Natural killer cell (primary cell): ENCODE results near the gene PDLIM4. TPM values are rescaled to one million over a fixed set of nuclear protein-coding genes. Genes with fewer than 3 reads are reported as not detected.

Source experiments
- ATAC-seq, 3 donors: fragments of 150-1000 bp in 2 of 3; fragments of 200-7000 bp in 1 of 3; cut with Tn5 transposase; 1 replicate in 1 of 3; 2 replicates in 2 of 3; pipeline ENCODE4 v1.10.0; 2021; ENCODE audit warnings: mild to moderate bottlenecking in 2 of 3, moderate library complexity in 2 of 3
- DNase-seq, 2 donors: peaks; one replicate each; pipeline versions ENCODE4 v3.0.0 to v3.0.0-alpha.2; 2013 to 2021; ENCODE audit warnings: mixed read lengths in 1 of 2
- H3K27ac ChIP-seq: one replicate; pipeline ENCODE4 v1.5.1; 2013; ENCODE audit warnings: mild to moderate bottlenecking, low read length
- H3K27me3 ChIP-seq: one replicate; pipeline ENCODE4 v1.6.1; 2013; ENCODE audit warnings: low read length; ENCODE audit not compliant: control insufficient read depth, insufficient read depth
- H3K36me3 ChIP-seq: one replicate; pipeline ENCODE4 v1.6.1; 2013; ENCODE audit warnings: low read length; ENCODE audit not compliant: control insufficient read depth, insufficient read depth
- H3K4me1 ChIP-seq: one replicate; pipeline ENCODE4 v1.6.1; 2013; ENCODE audit warnings: low read length; ENCODE audit not compliant: control insufficient read depth, insufficient read depth
- H3K4me3 ChIP-seq: one replicate; pipeline ENCODE4 v1.5.1; 2013; ENCODE audit warnings: low read length
- H3K9me3 ChIP-seq: one replicate; pipeline ENCODE4 v1.6.1; 2013; ENCODE audit warnings: low read length; ENCODE audit not compliant: control insufficient read depth, insufficient read depth
- H3K27ac Mint-ChIP-seq, 2 donors: one replicate each; pipeline ENCODE4 v1.8.0; 2022; ENCODE audit warnings: mild to moderate bottlenecking in 2 of 2, mixed read lengths in 2 of 2, moderate library complexity in 1 of 2
- H3K27me3 Mint-ChIP-seq, 2 donors: one replicate each; pipeline ENCODE4 v1.8.0; 2022; ENCODE audit warnings: low read depth in 2 of 2, mixed read lengths in 2 of 2
- H3K36me3 Mint-ChIP-seq: one replicate; pipeline ENCODE4 v1.8.0; 2022; ENCODE audit warnings: mixed read lengths
- H3K4me1 Mint-ChIP-seq, 2 donors: one replicate each; pipeline ENCODE4 v1.8.0; 2022; ENCODE audit warnings: mixed read lengths in 2 of 2
- H3K4me3 Mint-ChIP-seq: one replicate; pipeline ENCODE4 v1.8.0; 2022; ENCODE audit warnings: mild to moderate bottlenecking, moderate library complexity, mixed read lengths
- H3K9me3 Mint-ChIP-seq, 2 donors: one replicate each; pipeline ENCODE4 v1.8.0; 2022; ENCODE audit warnings: mixed read lengths in 2 of 2
- CTCF ChIP-seq: fragments of 200-600 bp; IDR thresholded peaks from one replicate; pipeline ENCODE4 v1.8.0; 2022; ENCODE audit warnings: antibody characterized with exemption
- WGBS: methylation state at CpG from one replicate; pipeline ENCODE4 v1.1.7; 2013; ENCODE audit warnings: missing lambda C conversion rate; ENCODE audit not compliant: insufficient coverage; 5-methylcytosine and 5-hydroxymethylcytosine counted together
- intact Hi-C: fragments of 100-400 bp; cut with micrococcal nuclease; formaldehyde crosslinking; loops from one replicate; pipeline ENCODE4 v1.14.2; 2022
- total RNA-seq, 4 donors: library from RNA; stranded (reverse); fragments of 120-200 nt in 1 of 4; gene quantifications; one replicate each; pipeline versions ENCODE4 v1.2.3 to v1.2.4, GENCODE V29; 2013 to 2022

The PDLIM4 gene
- total RNA-seq, 3 donors from 2014 or later (not counting 1 experiment from before 2014, with no cell fraction given) = not detected

GRCh38 chr5:132214491-132214890 is 43.0 kb upstream of the PDLIM4 start:
- 89% methylated on average over 4 of the region's 4 CpGs for WGBS
- no peaks in the 10 kb centered on the region for H3K9me3 ChIP-seq
- no peak overlapping the region for H3K27ac Mint-ChIP-seq
- no peak for DNase-seq
- H3K4me1 Mint-ChIP-seq = no peaks in the 10 kb centered on the region
- no peak for ATAC-seq
- H3K27me3 Mint-ChIP-seq = no peaks in the 10 kb centered on the region
- no peak overlapping the region for H3K4me3 Mint-ChIP-seq
- H3K36me3 Mint-ChIP-seq = no peaks in the 10 kb centered on the region
- intact Hi-C loops = no loop called here
- no peaks in the 10 kb centered on the region for H3K36me3 ChIP-seq
- no peaks in the 10 kb centered on the region for H3K27me3 ChIP-seq
- H3K4me3 ChIP-seq = no peak overlapping the region
- TF ChIP-seq CTCF = no peak
- no peaks in the 10 kb centered on the region for H3K4me1 ChIP-seq
- no peaks in the 10 kb centered on the region for H3K9me3 Mint-ChIP-seq
- H3K27ac ChIP-seq = no peak overlapping the region

GRCh38 chr5:132215329-132215728 is 42.2 kb upstream of the PDLIM4 start:
- Mint-ChIP-seq H3K4me1 (no peaks in the 10 kb centered on the region), H3K27ac (no peak overlapping the region), H3K36me3 (no peaks in the 10 kb centered on the region), H3K9me3 (no peaks in the 10 kb centered on the region), H3K4me3 (no peak overlapping the region), H3K27me3 (no peaks in the 10 kb centered on the region)
- Histone ChIP-seq H3K36me3 (no peaks in the 10 kb centered on the region), H3K9me3 (no peaks in the 10 kb centered on the region), H3K27ac (no peak overlapping the region), H3K27me3 (no peaks in the 10 kb centered on the region), H3K4me1 (no peaks in the 10 kb centered on the region), H3K4me3 (no peak overlapping the region)
- DNase-seq = no peak
- TF ChIP-seq CTCF = no peak
- 94% methylated on average over 5 of the region's 5 CpGs for WGBS
- intact Hi-C loops = no loop called here
- no peak for ATAC-seq

- Histone ChIP-seq H3K36me3 (no peaks in the 10 kb centered on the region), H3K4me3 (no peak overlapping the region), H3K4me1 (peaks cover 3% of the 10 kb centered on the region), H3K9me3 (no peaks in the 10 kb centered on the region), H3K27me3 (no peaks in the 10 kb centered on the region), H3K27ac (no peak overlapping the region)
- no peaks in the 10 kb centered on the region for H3K27me3 Mint-ChIP-seq
- DNase-seq = no peak
- H3K4me3 Mint-ChIP-seq = no peak overlapping the region
- no peaks in the 10 kb centered on the region for H3K4me1 Mint-ChIP-seq
- TF ChIP-seq CTCF = no peak
- no peaks in the 10 kb centered on the region for H3K9me3 Mint-ChIP-seq
- WGBS = 90% methylated on average over 4 of the region's 4 CpGs
- intact Hi-C loops = no loop called here
- ATAC-seq = no peak
- no peaks in the 10 kb centered on the region for H3K36me3 Mint-ChIP-seq
- no peak overlapping the region for H3K27ac Mint-ChIP-seq
Observed at GRCh38 chr5:132218321-132218720, 39.2 kb upstream of the PDLIM4 start.

- Mint-ChIP-seq H3K9me3 (no peaks in the 10 kb centered on the region), H3K27me3 (no peaks in the 10 kb centered on the region), H3K36me3 (no peaks in the 10 kb centered on the region), H3K4me1 (no peaks in the 10 kb centered on the region), H3K4me3 (no peak overlapping the region), H3K27ac (no peak overlapping the region)
- Histone ChIP-seq H3K9me3 (no peaks in the 10 kb centered on the region), H3K4me1 (peaks cover 3% of the 10 kb centered on the region), H3K27me3 (no peaks in the 10 kb centered on the region), H3K27ac (no peak overlapping the region), H3K4me3 (no peak overlapping the region), H3K36me3 (no peaks in the 10 kb centered on the region)
- no peak for TF ChIP-seq CTCF
- DNase-seq (no peak), ATAC-seq (no peak)
- WGBS = 94% methylated on average over 6 of the region's 6 CpGs
- intact Hi-C loops = no loop called here
Observed at GRCh38 chr5:132219289-132219970, 38.1 kb upstream of the PDLIM4 start.
